Right lobe of liver (tissue), 6 donors: ENCODE data around the gene HAND1. TPM values are rescaled to one million over a fixed set of nuclear protein-coding genes. Genes with fewer than 3 reads are reported as not detected.

Experiments
- ATAC-seq, 4 donors: fragments of 200-7000 bp; cut with Tn5 transposase; one replicate each; pipeline ENCODE4 v1.9.1; 2020; ENCODE audit warnings: mild to moderate bottlenecking in 4 of 4, moderate library complexity in 4 of 4
- DNase-seq, 3 donors: peaks; one replicate each; pipeline ENCODE4 v3.0.0-alpha.2; 2020
- H3K27ac ChIP-seq, 3 donors: fragments of 200-600 bp; one replicate each; pipeline ENCODE4 v1.8.0; 2022
- H3K27me3 ChIP-seq, 2 donors: fragments of 200-600 bp; one replicate each; pipeline ENCODE4 v1.8.0; 2022
- H3K36me3 ChIP-seq, 4 donors: fragments of 200-600 bp; sonication (generic) in 1 of 4; one replicate each; pipeline versions ENCODE4 v1.5.1 to v1.8.0; 2017 to 2022; ENCODE audit warnings: control low read depth in 1 of 4
- H3K4me1 ChIP-seq, 4 donors: fragments of 200-600 bp; sonication (generic) in 1 of 4; one replicate each; pipeline versions ENCODE4 v1.5.1 to v1.8.0; 2017 to 2022; ENCODE audit warnings: control low read depth in 1 of 4
- H3K4me3 ChIP-seq, 3 donors: fragments of 200-600 bp; one replicate each; pipeline ENCODE4 v1.8.0; 2022
- H3K9me3 ChIP-seq, 4 donors: fragments of 200-600 bp; sonication (generic) in 1 of 4; one replicate each; pipeline versions ENCODE4 v1.5.1 to v1.8.0; 2017 to 2022; ENCODE audit warnings: control low read depth in 1 of 4
- CTCF ChIP-seq, 4 donors: fragments of 200-600 bp in 3 of 4; fragments of 450-650 bp in 1 of 4; IDR thresholded peaks; one replicate each; pipeline versions ENCODE4 v1.5.1 to v1.8.0; 2016 to 2022; ENCODE audit warnings: antibody characterized with exemption in 4 of 4, mild to moderate bottlenecking in 2 of 4
- POLR2A ChIP-seq: fragments of 450-650 bp; IDR thresholded peaks from one replicate; pipeline ENCODE4 v1.6.1; 2017; ENCODE audit warnings: antibody characterized with exemption, mild to moderate bottlenecking
- WGBS: methylation state at CpG from one replicate; pipeline ENCODE4 v1.1.6; 2018; ENCODE audit warnings: low coverage, low lambda C conversion rate; ENCODE audit not compliant: insufficient coverage; ENCODE audit errors: missing lambda C conversion rate; 5-methylcytosine and 5-hydroxymethylcytosine counted together
- intact Hi-C, 2 donors: fragments of 100-400 bp; cut with DNase I; formaldehyde crosslinking; loops; one replicate each; pipeline versions ENCODE4 v1.11.2 to v1.14.1; 2022
- total RNA-seq, 6 experiments: library from RNA; depleted of rRNA in 2 of 6; stranded (reverse); fragments of >200 nt in 2 of 6; fragmentation: NEBNext Ultra II Directional in 3 of 6; extraction: Animal tissue kit (Norgen Biotek cat#: 25700) in 3 of 6; gene quantifications; one replicate each; pipeline versions ENCODE4 v1.1.0 to v1.2.4, GENCODE V29; 2016 to 2023
- donor health status: DM: no; HTN: yes; CAD: no.
- donor health status: DM: no; HTN: no; CAD: no.
- donor health status: DM: no; HTN: no; CAD: no.
- donor health status: DM: no; HTN: yes; CAD: no.
- donor health status: DM: no; HTN: yes; CAD: no.

Gene HAND1
- total RNA-seq, 6 experiments from 2014 or later = not detected

- intact Hi-C loops = loop anchor here in 1 of 2 donors (10.0 kb wide), 1 partner anchor 150 kb away; no protein-coding TSS in a partner anchor
- H3K36me3 ChIP-seq = no peaks in the 10 kb centered on the region
- WGBS = 15% methylated on average over 17 of the region's 17 CpGs
- H3K9me3 ChIP-seq = no peaks in the 10 kb centered on the region
- ATAC-seq (no peak), DNase-seq (no peak)
- peaks cover 36 to 61% of the 10 kb centered on the region in 2 donors for H3K27me3 ChIP-seq
- TF ChIP-seq CTCF (IDR thresholded peaks at IDR 0.05) (no peak), POLR2A (no peak)
- H3K4me3 ChIP-seq = no peak overlapping the region
- no peak overlapping the region for H3K27ac ChIP-seq
- peaks cover 0 to 21% (median 0%) of the 10 kb centered on the region in 4 donors for H3K4me1 ChIP-seq
Measured at GRCh38 chr5:154474396-154475334, 3.4 kb downstream of the HAND1 start.

- H3K9me3 ChIP-seq = no peaks in the 10 kb centered on the region
- 12% methylated on average over 14 of the region's 40 CpGs for WGBS
- H3K27me3 ChIP-seq = peaks cover 36 to 55% of the 10 kb centered on the region in 2 donors
- H3K4me1 ChIP-seq = peaks cover 0 to 21% (median 0%) of the 10 kb centered on the region in 4 donors
- no peak for TF ChIP-seq CTCF (IDR thresholded peaks at IDR 0.05)
- TF ChIP-seq POLR2A = no peak
- intact Hi-C loops = loop anchor here in 1 of 2 donors (10.0 kb wide), 1 partner anchor 151 kb away; no protein-coding TSS in a partner anchor
- no peaks in the 10 kb centered on the region for H3K36me3 ChIP-seq
- DNase-seq (no peak), ATAC-seq (no peak)
- H3K27ac ChIP-seq = no peak overlapping the region
- H3K4me3 ChIP-seq = no peak overlapping the region
Measured at GRCh38 chr5:154473581-154474283, 4.3 kb downstream of the HAND1 start.

GRCh38 chr5:154472871-154473580, 5.0 kb downstream of the HAND1 start:
- Histone ChIP-seq H3K27ac (no peak overlapping the region), H3K9me3 (no peaks in the 10 kb centered on the region), H3K4me3 (no peak overlapping the region), H3K27me3 (peaks cover 34 to 55% of the 10 kb centered on the region in 2 donors), H3K4me1 (peaks cover 0 to 21% (median 0%) of the 10 kb centered on the region in 4 donors), H3K36me3 (no peaks in the 10 kb centered on the region)
- 5% methylated on average over 23 of the region's 35 CpGs for WGBS
- DNase-seq = no peak
- TF ChIP-seq CTCF (IDR thresholded peaks at IDR 0.05) (no peak), POLR2A (no peak)
- intact Hi-C loops = loop anchor here in 1 of 2 donors (10.0 kb wide), 1 partner anchor 152 kb away; no protein-coding TSS in a partner anchor
- no peak for ATAC-seq
